ENCODE measurements around the gene GATA6.

- TF ChIP-seq, protein P1, sequence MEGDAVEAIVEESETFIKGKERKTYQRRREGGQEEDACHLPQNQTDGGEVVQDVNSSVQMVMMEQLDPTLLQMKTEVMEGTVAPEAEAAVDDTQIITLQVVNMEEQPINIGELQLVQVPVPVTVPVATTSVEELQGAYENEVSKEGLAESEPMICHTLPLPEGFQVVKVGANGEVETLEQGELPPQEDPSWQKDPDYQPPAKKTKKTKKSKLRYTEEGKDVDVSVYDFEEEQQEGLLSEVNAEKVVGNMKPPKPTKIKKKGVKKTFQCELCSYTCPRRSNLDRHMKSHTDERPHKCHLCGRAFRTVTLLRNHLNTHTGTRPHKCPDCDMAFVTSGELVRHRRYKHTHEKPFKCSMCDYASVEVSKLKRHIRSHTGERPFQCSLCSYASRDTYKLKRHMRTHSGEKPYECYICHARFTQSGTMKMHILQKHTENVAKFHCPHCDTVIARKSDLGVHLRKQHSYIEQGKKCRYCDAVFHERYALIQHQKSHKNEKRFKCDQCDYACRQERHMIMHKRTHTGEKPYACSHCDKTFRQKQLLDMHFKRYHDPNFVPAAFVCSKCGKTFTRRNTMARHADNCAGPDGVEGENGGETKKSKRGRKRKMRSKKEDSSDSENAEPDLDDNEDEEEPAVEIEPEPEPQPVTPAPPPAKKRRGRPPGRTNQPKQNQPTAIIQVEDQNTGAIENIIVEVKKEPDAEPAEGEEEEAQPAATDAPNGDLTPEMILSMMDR (IDR thresholded peaks at IDR 0.05; ENCODE audit: borderline replicate concordance, extremely low read depth, low read length, poor library complexity, severe bottlenecking), result no peak
- no peak for TF ChIP-seq EZH2 (IDR thresholded peaks at IDR 0.05; ENCODE audit: borderline replicate concordance, low read depth, low read length, severe bottlenecking)
Observed at GRCh38 chr18:22226801-22227200, 57.4 kb downstream of the GATA6 start.
